Mesodermal cell (in vitro differentiated cells): ENCODE results near the gene BMPR1A.

Source experiments
- H3K27ac ChIP-seq: 2 replicates; pipeline ENCODE4 v1.7.0; 2013; ENCODE audit warnings: mild to moderate bottlenecking, low read depth, low read length, moderate library complexity; ENCODE audit not compliant: severe bottlenecking
- H3K36me3 ChIP-seq: 2 replicates; pipeline ENCODE4 v1.7.1; 2013; ENCODE audit warnings: mild to moderate bottlenecking, low read length, moderate library complexity; ENCODE audit not compliant: control insufficient read depth, insufficient read depth
- H3K4me1 ChIP-seq: one replicate; pipeline ENCODE4 v1.7.1; 2013; ENCODE audit warnings: mild to moderate bottlenecking, low read length; ENCODE audit not compliant: insufficient read depth, control insufficient read depth, poor library complexity, severe bottlenecking
- H3K4me3 ChIP-seq: 2 replicates; pipeline ENCODE4 v1.7.0; 2013; ENCODE audit warnings: low read length, control low read depth, mild to moderate bottlenecking; ENCODE audit not compliant: insufficient read depth, poor library complexity, severe bottlenecking; ENCODE audit errors: extremely low read depth
- H3K9me3 ChIP-seq: 2 replicates; pipeline ENCODE4 v1.7.1; 2013; ENCODE audit warnings: mild to moderate bottlenecking, low read length, moderate library complexity; ENCODE audit not compliant: control insufficient read depth
- WGBS, 2 experiments: methylation state at CpG; one replicate each; pipeline ENCODE4 v1.1.5; 2013; ENCODE audit warnings: missing lambda C conversion rate in 2 of 2; ENCODE audit not compliant: insufficient coverage in 2 of 2; 5-methylcytosine and 5-hydroxymethylcytosine counted together

The BMPR1A gene

GRCh38 chr10:86961481-86962091 lies 205.2 kb downstream of the BMPR1A start:
- Histone ChIP-seq H3K4me3 (no peak overlapping the region), H3K4me1 (peaks cover 36% of the 10 kb centered on the region), H3K27ac (no peak overlapping the region), H3K36me3 (no peaks in the 10 kb centered on the region), H3K9me3 (no peaks in the 10 kb centered on the region)
- WGBS, 2 experiments = 94 to 99% methylated on average over 8 to 12 of the region's 12 CpGs

GRCh38 chr10:86962136-86962980 lies 205.9 kb downstream of the BMPR1A start:
- no peak overlapping the region for H3K27ac ChIP-seq
- no peaks in the 10 kb centered on the region for H3K36me3 ChIP-seq
- no peak overlapping the region for H3K4me3 ChIP-seq
- H3K4me1 ChIP-seq = peaks cover 41% of the 10 kb centered on the region
- WGBS, 2 experiments = 96 to 97% methylated on average over 5 of the region's 7 CpGs
- H3K9me3 ChIP-seq = no peaks in the 10 kb centered on the region

GRCh38 chr10:86962981-86963310 lies 206.5 kb downstream of the BMPR1A start:
- 92 to 94% methylated on average over 6 to 7 of the region's 7 CpGs for WGBS, 2 experiments
- Histone ChIP-seq H3K4me1 (peaks cover 36% of the 10 kb centered on the region), H3K9me3 (no peaks in the 10 kb centered on the region)

GRCh38 chr10:86963341-86963919 lies 207.0 kb downstream of the BMPR1A start:
- Histone ChIP-seq H3K9me3 (no peaks in the 10 kb centered on the region), H3K4me1 (peaks cover 32% of the 10 kb centered on the region), H3K27ac (no peak overlapping the region), H3K36me3 (no peaks in the 10 kb centered on the region), H3K4me3 (no peak overlapping the region)
- 94% methylated on average over 10 to 12 of the region's 12 CpGs for WGBS, 2 experiments

More at GRCh38 chr10:86962981-86963310, 206.5 kb downstream of the BMPR1A start:
- Histone ChIP-seq H3K4me3 (no peak overlapping the region), H3K36me3 (no peaks in the 10 kb centered on the region), H3K27ac (no peak overlapping the region)

- Histone ChIP-seq H3K27ac (no peak overlapping the region), H3K36me3 (no peaks in the 10 kb centered on the region)
- WGBS, 2 experiments = 91 to 95% methylated on average over 8 to 11 of the region's 13 CpGs
Observed at GRCh38 chr10:86964061-86964846, 207.8 kb downstream of the BMPR1A start.

GRCh38 chr10:86964847-86965190 lies 208.4 kb downstream of the BMPR1A start:
- Histone ChIP-seq H3K9me3 (no peaks in the 10 kb centered on the region), H3K4me3 (no peak overlapping the region), H3K27ac (no peak overlapping the region), H3K36me3 (no peaks in the 10 kb centered on the region), H3K4me1 (peaks cover 26% of the 10 kb centered on the region)
- WGBS, 2 experiments = 80 to 100% methylated on average over 1 of the region's 2 CpGs

More at GRCh38 chr10:86964061-86964846, 207.8 kb downstream of the BMPR1A start:
- H3K4me1 ChIP-seq = peaks cover 26% of the 10 kb centered on the region
- H3K9me3 ChIP-seq = no peaks in the 10 kb centered on the region
- H3K4me3 ChIP-seq = no peak overlapping the region

- H3K4me3 ChIP-seq = no peak overlapping the region
- H3K36me3 ChIP-seq = no peaks in the 10 kb centered on the region
- WGBS, 2 experiments = 77 to 81% methylated on average over 3 to 4 of the region's 11 CpGs
- peaks cover 30% of the 10 kb centered on the region for H3K4me1 ChIP-seq
- H3K27ac ChIP-seq = no peak overlapping the region
- no peaks in the 10 kb centered on the region for H3K9me3 ChIP-seq
Observed at GRCh38 chr10:86965986-86966654, 209.7 kb downstream of the BMPR1A start.

- H3K9me3 ChIP-seq = no peaks in the 10 kb centered on the region
- H3K4me3 ChIP-seq = no peak overlapping the region
- no peak overlapping the region for H3K27ac ChIP-seq
- H3K36me3 ChIP-seq = no peaks in the 10 kb centered on the region
- WGBS, 2 experiments = 91 to 99% methylated on average over 7 of the region's 7 CpGs
- H3K4me1 ChIP-seq = peaks cover 30% of the 10 kb centered on the region
Observed at GRCh38 chr10:86967481-86967941, 211.1 kb downstream of the BMPR1A start.

- Histone ChIP-seq H3K9me3 (no peaks in the 10 kb centered on the region), H3K4me3 (no peak within 1 kb of the TSS), H3K4me1 (peaks cover 30% of the 10 kb centered on the region), H3K27ac (no peak within 1 kb of the TSS), H3K36me3 (no peaks in the 10 kb centered on the region)
- 94% methylated on average over 54 to 57 of the region's 59 CpGs for WGBS, 2 experiments
Observed at GRCh38 chr10:86968271-86968993, 212.0 kb downstream of the BMPR1A start, which contains the start of gene ADIRF. Gene ADIRF (plus strand): TSS chr10:86968482. CDS start chr10:86968545, 63 bp downstream.
